ENCODE results near the gene MAPK10.
"Not testable (repeated sequence)": the region's sequence is repeated elsewhere in the genome, so short reads cannot be mapped to it uniquely, and the experiment has no call there.

Gene MAPK10

DNA sequence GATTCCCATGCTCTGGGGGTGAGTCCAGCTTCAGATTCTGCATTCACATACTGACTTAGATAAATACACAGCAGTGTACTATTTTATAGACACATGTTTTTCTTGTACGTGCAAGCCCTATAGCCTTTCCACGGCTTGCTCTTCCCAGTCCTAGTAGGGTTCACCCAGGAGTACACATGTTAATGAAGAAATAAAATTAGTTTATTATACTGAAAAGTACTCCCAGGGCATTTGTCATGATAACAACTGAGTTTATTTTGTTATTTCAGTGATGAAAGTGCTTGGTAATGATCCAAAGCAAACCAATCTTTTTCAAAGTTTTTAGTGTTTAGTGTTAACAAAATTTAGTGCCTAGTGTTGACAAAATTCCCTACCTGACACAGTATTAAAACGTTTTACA is 21.3 kb downstream of the MAPK10 start:
- no peak for DNase-seq

GRCh38 chr4:86334020-86334750 is 25.7 kb downstream of the MAPK10 start:
- DNase-seq: no peak

- DNase-seq: no peak
Measured at GRCh38 chr4:86333236-86333635, 26.6 kb downstream of the MAPK10 start.

- DNase-seq: no peak
Measured at GRCh38 chr4:86330961-86331742, 28.7 kb downstream of the MAPK10 start.

DNA sequence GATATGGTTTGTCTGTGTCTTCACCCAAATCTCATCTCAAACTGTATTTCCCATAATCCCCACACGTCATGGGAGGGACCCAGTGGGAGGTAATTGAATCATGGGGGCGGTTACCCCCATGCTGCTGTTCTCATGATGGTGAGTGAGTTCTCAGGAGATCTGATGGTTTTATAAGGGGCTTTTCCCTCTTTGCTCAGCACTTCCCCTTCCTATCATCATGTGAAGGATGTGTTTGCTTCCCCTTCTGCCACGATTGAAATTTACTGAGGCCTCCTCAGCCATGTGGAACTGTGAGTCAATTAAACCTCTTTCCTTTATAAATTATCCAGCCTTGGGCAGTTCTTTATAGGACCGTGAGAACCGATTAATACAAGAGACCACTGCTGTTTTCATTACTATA is 29.4 kb downstream of the MAPK10 start:
- DNase-seq: not testable (repeated sequence)

- no peak for DNase-seq
Measured at GRCh38 chr4:86329431-86329830, 30.4 kb downstream of the MAPK10 start.

GRCh38 chr4:86326400-86326799 is 33.5 kb downstream of the MAPK10 start:
- DNase-seq: no peak

GRCh38 chr4:86319390-86319789 is 40.5 kb downstream of the MAPK10 start:
- DNase-seq: no peak

DNA sequence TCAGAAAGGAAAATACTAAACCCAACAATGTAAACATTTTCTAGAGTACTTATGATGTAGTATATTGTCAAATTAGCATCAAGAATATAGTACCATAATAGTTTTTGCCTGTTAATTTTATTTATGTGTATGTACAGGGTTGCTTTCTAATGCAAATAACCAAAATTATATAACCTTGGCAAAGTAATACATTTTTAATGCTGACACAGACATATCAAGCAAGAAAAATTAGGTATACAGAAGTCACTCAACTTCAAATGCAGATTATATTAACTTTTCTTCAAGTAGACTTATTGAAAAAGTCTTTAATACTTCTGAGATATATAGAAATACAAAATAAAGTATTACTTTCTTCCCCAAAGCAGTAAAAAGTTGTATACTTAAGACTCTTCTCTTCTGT is 44.3 kb downstream of the MAPK10 start:
- no peak for DNase-seq

DNA sequence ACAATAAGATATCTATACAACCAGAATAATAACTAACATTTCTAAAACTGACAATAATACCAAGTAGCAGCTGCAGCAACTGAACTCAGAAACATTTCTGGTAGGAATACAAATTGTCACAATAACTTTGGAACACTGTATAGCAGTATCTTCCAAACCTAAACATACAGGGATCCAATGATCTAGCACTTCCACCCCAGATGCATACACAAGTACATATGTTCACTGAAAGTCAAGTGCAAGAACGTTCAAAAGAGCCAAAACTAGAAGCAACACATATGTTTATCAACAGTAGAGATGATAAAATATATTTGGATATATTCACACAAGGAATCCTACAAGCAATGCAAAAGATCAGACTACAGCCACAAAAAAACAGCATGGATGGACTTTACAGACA is 46.2 kb downstream of the MAPK10 start:
- DNase-seq: no peak

DNA sequence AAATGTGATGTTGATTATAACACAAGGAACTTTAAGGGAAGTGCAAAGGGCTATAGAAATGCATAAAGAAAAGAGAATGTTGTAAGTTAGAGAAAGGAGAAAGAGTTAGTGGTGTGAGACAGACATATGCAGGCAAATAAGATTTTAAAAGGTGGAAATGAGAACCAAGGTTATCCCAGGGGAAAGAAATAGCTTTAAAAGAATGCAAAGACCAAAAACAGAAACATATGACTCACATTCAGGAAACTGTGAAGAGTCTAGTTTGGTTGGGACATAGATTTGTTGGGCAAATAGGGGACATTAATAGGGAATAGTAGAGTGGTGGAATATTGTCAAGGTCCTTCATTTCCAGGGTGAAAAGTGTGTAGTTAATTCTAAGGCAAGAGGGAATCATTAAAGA is 52.4 kb downstream of the MAPK10 start:
- no peak for DNase-seq

- DNase-seq: no peak
Measured at GRCh38 chr4:86306816-86307215, 53.0 kb downstream of the MAPK10 start.

- DNase-seq: no peak
Measured at GRCh38 chr4:86302830-86303229, 57.0 kb downstream of the MAPK10 start.

- no peak for DNase-seq
Measured at GRCh38 chr4:86302251-86302650, 57.6 kb downstream of the MAPK10 start.

DNA sequence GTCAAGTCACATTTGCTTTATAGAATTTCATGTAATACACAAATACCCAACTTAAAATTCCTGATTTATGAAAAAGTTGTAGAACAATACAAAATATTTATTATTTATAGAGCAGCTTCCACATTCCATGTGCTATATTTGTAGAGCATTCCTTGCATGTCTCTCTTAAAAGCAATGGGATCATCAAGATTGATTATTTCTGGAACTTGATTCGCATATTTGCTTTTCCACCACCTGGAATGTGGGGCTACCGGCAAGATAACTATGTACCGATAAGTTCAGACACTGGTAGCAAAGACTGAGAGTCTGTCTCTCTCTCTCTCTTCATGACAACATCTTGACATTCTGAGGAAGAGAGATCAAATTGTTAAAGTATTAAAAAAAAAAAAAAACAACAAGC is 59.3 kb downstream of the MAPK10 start:
- DNase-seq: no peak

GRCh38 chr4:86296865-86297264 is 63.0 kb downstream of the MAPK10 start:
- DNase-seq: no peak

DNA sequence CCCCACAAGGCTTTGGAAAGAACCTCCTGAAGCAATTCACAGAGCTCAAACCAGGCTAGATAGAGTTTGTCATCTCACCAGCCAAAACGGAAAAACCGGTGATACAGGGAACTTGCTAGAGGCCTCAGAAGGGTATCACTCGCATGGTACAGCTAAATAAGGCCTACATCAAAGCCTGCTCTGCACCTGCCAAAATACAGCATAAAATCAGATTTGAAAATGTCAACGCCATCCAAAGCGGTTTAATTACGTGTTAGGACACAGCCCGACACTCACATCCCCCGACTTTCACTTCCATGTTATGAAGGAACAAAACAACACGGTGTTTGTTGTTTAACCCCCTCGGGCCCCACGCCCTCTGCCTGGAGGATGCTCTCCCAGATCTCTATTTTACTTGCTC is 65.0 kb downstream of the MAPK10 start:
- no peak for DNase-seq

DNA sequence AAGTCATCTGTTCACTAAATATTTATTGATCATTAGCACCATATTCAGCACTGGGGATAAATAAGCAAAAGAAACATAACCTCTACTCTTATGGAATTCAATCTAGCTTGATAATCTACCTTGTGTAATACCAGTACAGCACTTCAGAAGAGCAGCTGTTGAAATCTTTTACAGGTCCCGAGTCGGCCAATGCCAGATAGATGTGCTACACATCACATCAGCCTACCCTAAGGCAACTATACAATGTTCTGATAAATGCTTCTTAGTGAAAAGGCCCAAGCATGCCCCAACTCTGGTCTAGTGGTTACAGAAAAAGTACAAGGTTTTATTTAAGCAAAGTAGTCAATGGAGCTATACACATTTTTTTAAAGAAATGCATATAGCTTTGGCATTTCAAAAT is 68.7 kb downstream of the MAPK10 start:
- no peak for DNase-seq

- no peak for DNase-seq
Measured at GRCh38 chr4:86286726-86287125, 73.1 kb downstream of the MAPK10 start.

GRCh38 chr4:86283371-86283770 is 76.5 kb downstream of the MAPK10 start:
- no peak for DNase-seq

DNA sequence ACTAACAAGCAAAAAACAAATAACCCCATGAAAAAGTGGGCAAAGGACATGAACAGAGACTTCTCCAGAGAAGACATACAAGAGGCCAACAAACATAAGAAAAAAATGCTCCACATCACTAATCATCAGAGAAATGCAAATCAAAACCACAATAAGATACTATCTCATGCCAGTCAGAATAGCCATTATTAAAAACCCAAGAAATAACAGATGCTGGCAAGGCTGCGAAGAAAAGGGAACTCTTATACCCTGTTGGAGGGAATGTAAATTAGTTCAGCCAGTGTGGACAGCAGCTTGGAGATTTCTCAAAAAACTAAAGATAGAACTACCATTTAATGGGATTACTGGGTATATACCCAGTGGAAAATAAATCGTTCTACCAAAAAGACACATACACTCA is 79.6 kb downstream of the MAPK10 start:
- no peak for DNase-seq

DNA sequence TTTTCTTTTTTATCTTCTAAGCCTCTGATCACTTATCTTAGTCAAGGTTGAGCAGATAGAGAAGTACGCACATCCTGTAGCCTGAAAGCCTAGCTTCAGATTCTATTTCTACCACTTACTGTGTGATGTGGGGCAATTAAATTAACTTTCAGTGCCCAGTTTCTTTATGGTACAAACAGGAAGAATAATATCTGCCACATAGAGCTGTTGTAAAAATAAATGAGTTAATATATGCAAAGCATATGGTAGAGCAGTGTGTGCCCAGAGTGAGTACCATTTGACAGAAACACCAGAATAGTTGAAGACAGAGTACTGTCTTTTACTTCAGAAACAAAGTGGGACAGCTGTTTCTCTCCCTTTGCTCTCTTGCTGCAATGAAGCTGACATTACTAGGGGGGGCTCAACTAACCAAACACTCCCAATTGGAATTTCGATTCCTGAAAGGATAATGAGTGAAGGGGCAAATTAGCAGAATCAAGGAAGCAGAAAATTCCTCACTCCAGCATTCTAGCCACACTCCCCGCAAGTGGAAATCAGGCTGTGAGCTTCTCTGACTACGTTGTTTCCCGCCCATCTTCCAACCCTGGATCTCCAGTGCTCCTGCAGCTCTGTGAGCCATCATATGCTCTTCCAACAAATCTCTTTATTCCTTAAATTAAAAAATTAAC is 80.4 kb downstream of the MAPK10 start:
- no peak for DNase-seq

GRCh38 chr4:86278126-86278525 is 81.7 kb downstream of the MAPK10 start:
- DNase-seq: no peak

DNA sequence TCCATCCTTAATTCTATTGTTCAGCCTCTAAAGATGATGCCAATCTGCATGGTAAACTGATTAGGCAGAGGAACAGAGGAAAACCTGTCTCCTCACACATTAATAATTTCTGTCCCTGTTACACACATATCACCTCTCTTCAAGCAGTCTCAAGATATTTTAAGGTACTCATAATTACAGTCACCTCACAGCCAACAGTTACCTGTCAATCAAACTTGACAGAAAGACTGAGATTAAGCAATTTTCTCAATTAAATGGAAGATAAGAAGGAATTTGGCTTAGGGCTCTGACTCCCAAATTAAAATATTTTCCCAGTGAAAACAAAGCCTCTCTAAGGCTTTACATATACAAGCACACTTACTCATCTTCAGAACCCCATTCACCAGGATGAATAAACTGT is 85.2 kb downstream of the MAPK10 start:
- no peak for DNase-seq

Data from NCI-H1694 (cell line).